Measurements from ENCODE around the gene PCDHA3.
"Not testable (repeated sequence)": the region's sequence is repeated elsewhere in the genome, so short reads cannot be mapped to it uniquely, and the experiment has no call there.

PCDHA3 gene

GRCh38 chr5:140791089-140791488, 9.8 kb upstream of the PCDHA3 start:
- H3K4me3 ChIP-seq: no peak overlapping the region
- H3K9me3 ChIP-seq (replicated peaks in 1 of 11): peaks cover 88 to 100% (median 96%) of the 10 kb centered on the region in 11 experiments
- no peak overlapping the region for H3K4me2 ChIP-seq
- TF ChIP-seq Cebpa-rat (IDR thresholded peaks at IDR 0.05): 0 out of 22 replicates have a peak, but pooled peaks of 3 of the 11 experiments have one; percentile 14 to 33 (median 14)
- H3K4me1 ChIP-seq: 0 out of 20 replicates have a peak, but pooled peaks cover 0 to 4% (median 0%) of the 10 kb centered on the region in 10 experiments
- no peaks in the 10 kb centered on the region; a peak in 1 of 22 replicates for H3K36me3 ChIP-seq
- no peaks in the 10 kb centered on the region for H3K27me3 ChIP-seq
- no peak overlapping the region for H3K27ac ChIP-seq
- no peak overlapping the region for H3K9ac ChIP-seq
- H4K20me1 ChIP-seq: no peaks in the 10 kb centered on the region

- H3K9ac ChIP-seq: no peak within 1 kb of the TSS
- H3K27ac ChIP-seq: no peak within 1 kb of the TSS
- 0 out of 20 replicates have a peak, but pooled peaks cover 0 to 4% (median 0%) of the 10 kb centered on the region in 10 experiments for H3K4me1 ChIP-seq
- no peaks in the 10 kb centered on the region for H4K20me1 ChIP-seq
- H3K4me2 ChIP-seq: no peak within 1 kb of the TSS
- no peak within 1 kb of the TSS for H3K4me3 ChIP-seq
- TF ChIP-seq Cebpa-rat (IDR thresholded peaks at IDR 0.05): no peak
- no peaks in the 10 kb centered on the region for H3K27me3 ChIP-seq
- peaks cover 63 to 100% (median 82%) of the 10 kb centered on the region in 11 experiments for H3K9me3 ChIP-seq (replicated peaks in 1 of 11)
- no peaks in the 10 kb centered on the region for H3K36me3 ChIP-seq
Observed at GRCh38 chr5:140794595-140795258, 6.1 kb upstream of the PCDHA3 start, which contains the start of gene PCDHA2. Gene PCDHA2 (plus strand): TSS chr5:140794852.

- Histone ChIP-seq H3K36me3 (no peaks in the 10 kb centered on the region), H3K9ac (no peak overlapping the region), H3K4me3 (no peak overlapping the region), H3K4me2 (no peak overlapping the region), H3K4me1 (0 out of 20 replicates have a peak, but pooled peaks cover 0 to 4% (median 0%) of the 10 kb centered on the region in 10 experiments), H3K27ac (no peak overlapping the region), H3K27me3 (no peaks in the 10 kb centered on the region), H3K9me3 (replicated peaks in 1 of 11) (peaks cover 60 to 100% (median 79%) of the 10 kb centered on the region in 11 experiments), H4K20me1 (no peaks in the 10 kb centered on the region)
- no peak for TF ChIP-seq Cebpa-rat (IDR thresholded peaks at IDR 0.05)
Observed at GRCh38 chr5:140795259-140795641, 5.6 kb upstream of the PCDHA3 start.

- H3K9me3 ChIP-seq (replicated peaks in 1 of 11): peaks cover 61 to 100% (median 76%) of the 10 kb centered on the region in 11 experiments
- H3K36me3 ChIP-seq, H3K9ac ChIP-seq, H3K4me1 ChIP-seq, H4K20me1 ChIP-seq, H3K27me3 ChIP-seq, H3K27ac ChIP-seq, H3K4me2 ChIP-seq, H3K4me3 ChIP-seq: not testable (repeated sequence)
Observed at GRCh38 chr5:140796072-140796717, 4.7 kb upstream of the PCDHA3 start.

- Histone ChIP-seq H3K27me3 (no peaks in the 10 kb centered on the region), H3K4me3 (no peak overlapping the region; a peak in 1 of 20 replicates), H3K4me1 (no peaks in the 10 kb centered on the region), H3K36me3 (no peaks in the 10 kb centered on the region), H3K9ac (no peak overlapping the region), H4K20me1 (no peaks in the 10 kb centered on the region), H3K4me2 (no peak overlapping the region), H3K27ac (no peak overlapping the region), H3K9me3 (replicated peaks in 1 of 11) (peaks cover 62 to 100% (median 76%) of the 10 kb centered on the region in 11 experiments)
- TF ChIP-seq Cebpa-rat (IDR thresholded peaks at IDR 0.05): no peak
Observed at GRCh38 chr5:140796718-140797095, 4.2 kb upstream of the PCDHA3 start.

GRCh38 chr5:140801494-140801841, 611 bp downstream of the PCDHA3 start:
- no peaks in the 10 kb centered on the region for H3K4me1 ChIP-seq
- H3K36me3 ChIP-seq: no peaks in the 10 kb centered on the region; a peak in 1 of 22 replicates
- no peak overlapping the region for H3K4me2 ChIP-seq
- TF ChIP-seq Cebpa-rat (IDR thresholded peaks at IDR 0.05): no peak
- H3K9me3 ChIP-seq (replicated peaks in 1 of 11): peaks cover 41 to 96% (median 59%) of the 10 kb centered on the region in 11 experiments
- no peak overlapping the region for H3K27ac ChIP-seq
- no peaks in the 10 kb centered on the region for H3K27me3 ChIP-seq
- H3K4me3 ChIP-seq: no peak overlapping the region
- H4K20me1 ChIP-seq: no peaks in the 10 kb centered on the region
- H3K9ac ChIP-seq: no peak overlapping the region

- H4K20me1 ChIP-seq, H3K36me3 ChIP-seq, H3K27me3 ChIP-seq, H3K4me2 ChIP-seq, H3K27ac ChIP-seq, H3K4me3 ChIP-seq, H3K4me1 ChIP-seq, H3K9ac ChIP-seq: not testable (repeated sequence)
- H3K9me3 ChIP-seq (replicated peaks in 1 of 11): peaks cover 42 to 96% (median 61%) of the 10 kb centered on the region in 11 experiments
Observed at GRCh38 chr5:140802381-140802780, 1.5 kb downstream of the PCDHA3 start.

GRCh38 chr5:140802781-140803271, 2.0 kb downstream of the PCDHA3 start:
- H4K20me1 ChIP-seq: no peaks in the 10 kb centered on the region
- no peaks in the 10 kb centered on the region for H3K4me1 ChIP-seq
- H3K27me3 ChIP-seq: no peaks in the 10 kb centered on the region
- H3K9ac ChIP-seq: no peak overlapping the region
- H3K4me2 ChIP-seq: no peak overlapping the region
- H3K36me3 ChIP-seq: no peaks in the 10 kb centered on the region; a peak in 1 of 22 replicates
- no peak for TF ChIP-seq Cebpa-rat (IDR thresholded peaks at IDR 0.05)
- no peak overlapping the region for H3K27ac ChIP-seq
- H3K4me3 ChIP-seq: no peak overlapping the region
- H3K9me3 ChIP-seq (replicated peaks in 1 of 11): peaks cover 46 to 96% (median 62%) of the 10 kb centered on the region in 11 experiments

- H3K27ac ChIP-seq: no peak within 1 kb of the TSS
- TF ChIP-seq Cebpa-rat (IDR thresholded peaks at IDR 0.05): no peak
- no peaks in the 10 kb centered on the region for H4K20me1 ChIP-seq
- no peak within 1 kb of the TSS for H3K4me2 ChIP-seq
- H3K4me3 ChIP-seq: no peak within 1 kb of the TSS
- no peaks in the 10 kb centered on the region; a peak in 1 of 22 replicates for H3K36me3 ChIP-seq
- peaks cover 48 to 77% (median 59%) of the 10 kb centered on the region in 11 experiments for H3K9me3 ChIP-seq (replicated peaks in 1 of 11)
- no peaks in the 10 kb centered on the region for H3K27me3 ChIP-seq
- no peak within 1 kb of the TSS for H3K9ac ChIP-seq
- H3K4me1 ChIP-seq: no peaks in the 10 kb centered on the region
Observed at GRCh38 chr5:140806834-140807775, 6.2 kb downstream of the PCDHA3 start, which contains the start of gene PCDHA4. Gene PCDHA4 (plus strand): TSS chr5:140807068.

- peaks cover 36 to 77% (median 46%) of the 10 kb centered on the region in 11 experiments for H3K9me3 ChIP-seq (replicated peaks in 1 of 11)
- H3K36me3 ChIP-seq, H3K4me2 ChIP-seq, H4K20me1 ChIP-seq, H3K4me3 ChIP-seq, H3K27me3 ChIP-seq, H3K4me1 ChIP-seq, H3K9ac ChIP-seq, H3K27ac ChIP-seq: not testable (repeated sequence)
Observed at GRCh38 chr5:140808241-140808888, 7.5 kb downstream of the PCDHA3 start.
